CD4-positive, alpha-beta T cell treated with Interferon alpha-2 for 1 hour (primary cell): ENCODE results near the gene SNRNP25.
A peak's percentile ranks its signal among the peaks of the same experiment; 100 is the strongest.

Experiments
- DNase-seq, 2 donors: peaks; one replicate each; pipeline ENCODE4 v3.0.0-alpha.2; 2020 to 2022

Gene SNRNP25

GRCh38 chr16:63998-64913 is 10.6 kb downstream of the SNRNP25 start:
- DNase-seq: no peak

GRCh38 chr16:64914-65255 is 11.3 kb downstream of the SNRNP25 start:
- DNase-seq: no peak

GRCh38 chr16:65745-66144 is 12.1 kb downstream of the SNRNP25 start:
- DNase-seq: peak; percentile 78 to 84

GRCh38 chr16:66309-67182 is 12.9 kb downstream of the SNRNP25 start:
- DNase-seq: no peak

- DNase-seq: no peak
Observed at GRCh38 chr16:67183-67791, 13.7 kb downstream of the SNRNP25 start.

GRCh38 chr16:67884-68789 is 14.5 kb downstream of the SNRNP25 start:
- no peak for DNase-seq

GRCh38 chr16:69181-69580 is 15.6 kb downstream of the SNRNP25 start:
- DNase-seq: no peak

- DNase-seq: no peak
Observed at GRCh38 chr16:71210-71539, 17.5 kb downstream of the SNRNP25 start.

- no peak for DNase-seq
Observed at GRCh38 chr16:71540-72401, 18.1 kb downstream of the SNRNP25 start.

- DNase-seq: no peak
Observed at GRCh38 chr16:72561-73548, 19.2 kb downstream of the SNRNP25 start, which contains the start of gene RHBDF1. Gene RHBDF1 (minus strand): TSS chr16:72631. CDS start chr16:65015, 7,616 bp downstream.

- DNase-seq: no peak
Observed at GRCh38 chr16:74051-74746, 20.6 kb downstream of the SNRNP25 start.

- no peak for DNase-seq
Observed at GRCh38 chr16:74747-75334, 21.2 kb downstream of the SNRNP25 start.

GRCh38 chr16:75580-76501 is 22.2 kb downstream of the SNRNP25 start:
- peak; percentile 18 to 20 for DNase-seq

GRCh38 chr16:76535-77272 is 23.1 kb downstream of the SNRNP25 start:
- DNase-seq: no peak

- DNase-seq: peak in 1 of 2 donors; percentile 23
Observed at GRCh38 chr16:77273-77806, 23.7 kb downstream of the SNRNP25 start.

- DNase-seq: peak; percentile 78 to 86
Observed at GRCh38 chr16:77807-78443, 24.3 kb downstream of the SNRNP25 start, which contains the start of gene MPG. Gene MPG (plus strand): TSS chr16:78225. CDS start chr16:78310, 85 bp downstream.
